H9 (cell line): ENCODE measurements around the gene ZAR1. TPM values are rescaled to one million over a fixed set of nuclear protein-coding genes. Genes with fewer than 3 reads are reported as not detected.

Source experiments
- DNase-seq: peaks from one replicate; pipeline ENCODE4 v3.0.0-alpha.2; 2017
- H2AFZ ChIP-seq: one replicate; pipeline ENCODE4 v1.6.1; 2013; ENCODE audit warnings: mild to moderate bottlenecking, low read length, control low read depth, moderate library complexity
- H2AK5ac ChIP-seq: 2 replicates; pipeline ENCODE4 v1.6.1; 2013; ENCODE audit warnings: low read length, control low read depth, mixed read lengths; ENCODE audit not compliant: insufficient read length
- H2BK120ac ChIP-seq: one replicate; pipeline ENCODE4 v1.6.1; 2013; ENCODE audit warnings: low read depth, mild to moderate bottlenecking, low read length, control low read depth, inconsistent platforms; ENCODE audit not compliant: poor library complexity, severe bottlenecking
- H2BK12ac ChIP-seq: 2 replicates; pipeline ENCODE4 v1.6.1; 2013; ENCODE audit warnings: low read length, control low read depth, mixed read lengths, low read depth; ENCODE audit not compliant: insufficient read length
- H2BK15ac ChIP-seq: 2 replicates; pipeline ENCODE4 v1.6.1; 2013; ENCODE audit warnings: low read depth, low read length, control low read depth
- H2BK20ac ChIP-seq: one replicate; pipeline ENCODE4 v1.6.1; 2013; ENCODE audit warnings: low read depth, mild to moderate bottlenecking, low read length, control low read depth, inconsistent platforms; ENCODE audit not compliant: poor library complexity, severe bottlenecking
- H2BK5ac ChIP-seq: 2 replicates; pipeline ENCODE4 v1.6.1; 2013; ENCODE audit warnings: low read length, control low read depth, mixed read lengths; ENCODE audit not compliant: insufficient read length
- H3K14ac ChIP-seq: 2 replicates; pipeline ENCODE4 v1.6.1; 2013; ENCODE audit warnings: low read length, control low read depth; ENCODE audit not compliant: insufficient read depth
- H3K18ac ChIP-seq: 2 replicates; pipeline ENCODE4 v1.6.1; 2013; ENCODE audit warnings: low read depth, mild to moderate bottlenecking, mixed read lengths, low read length, control low read depth; ENCODE audit not compliant: insufficient read length
- H3K23ac ChIP-seq: 2 replicates; pipeline ENCODE4 v1.6.1; 2013; ENCODE audit warnings: low read length, control low read depth, mixed read lengths, low read depth; ENCODE audit not compliant: insufficient read length
- H3K23me2 ChIP-seq: 2 replicates; pipeline ENCODE4 v1.6.1; 2013; ENCODE audit warnings: low read depth, mild to moderate bottlenecking, mixed read lengths, low read length, control low read depth; ENCODE audit not compliant: insufficient read length, poor library complexity, severe bottlenecking
- H3K27ac ChIP-seq: 2 replicates; pipeline ENCODE4 v1.5.1; 2013; ENCODE audit warnings: low read length, control low read depth, mixed read lengths, low read depth; ENCODE audit not compliant: insufficient read length
- H3K27me3 ChIP-seq: 2 replicates; pipeline ENCODE4 v1.6.1; 2013; ENCODE audit warnings: low read length, control low read depth, inconsistent platforms; ENCODE audit not compliant: insufficient read depth
- H3K4ac ChIP-seq: 2 replicates; pipeline ENCODE4 v1.6.1; 2013; ENCODE audit warnings: low read depth, mild to moderate bottlenecking, control low read depth, inconsistent platforms, low read length, moderate library complexity
- H3K4me1 ChIP-seq: 2 replicates; pipeline ENCODE4 v1.6.1; 2013; ENCODE audit warnings: low read length, control low read depth, inconsistent platforms; ENCODE audit not compliant: insufficient read depth
- H3K4me2 ChIP-seq: 2 replicates; pipeline ENCODE4 v1.6.1; 2013; ENCODE audit warnings: low read length, control low read depth, mixed read lengths; ENCODE audit not compliant: insufficient read length, insufficient read depth
- H3K56ac ChIP-seq: 2 replicates; pipeline ENCODE4 v1.6.1; 2013; ENCODE audit warnings: low read depth, mild to moderate bottlenecking, mixed read lengths, low read length, control low read depth; ENCODE audit not compliant: insufficient read length
- H3K79me1 ChIP-seq: 2 replicates; pipeline ENCODE4 v1.6.1; 2013; ENCODE audit warnings: low read depth, mild to moderate bottlenecking, moderate library complexity, low read length, control low read depth, inconsistent platforms; ENCODE audit not compliant: insufficient read depth, poor library complexity, severe bottlenecking
- H3K79me2 ChIP-seq: 2 replicates; pipeline ENCODE4 v1.6.1; 2013; ENCODE audit warnings: low read length, control low read depth, inconsistent platforms; ENCODE audit not compliant: insufficient read depth
- H3K9ac ChIP-seq: 2 replicates; pipeline ENCODE4 v1.6.1; 2013; ENCODE audit warnings: low read length, control low read depth, mixed read lengths; ENCODE audit not compliant: insufficient read length; ENCODE audit errors: extremely low read depth
- H3K9me3 ChIP-seq: one replicate; pipeline ENCODE4 v1.6.1; 2013; ENCODE audit warnings: low read depth, low read length, inconsistent platforms; ENCODE audit not compliant: control insufficient read depth
- H3T11ph ChIP-seq: one replicate; pipeline ENCODE4 v1.6.1; 2013; ENCODE audit warnings: mild to moderate bottlenecking, low read length, control low read depth, inconsistent platforms
- H4K20me1 ChIP-seq: one replicate; pipeline ENCODE4 v1.6.1; 2013; ENCODE audit not compliant: control insufficient read depth, insufficient read length, insufficient read depth
- H4K5ac ChIP-seq: 2 replicates; pipeline ENCODE4 v1.6.1; 2013; ENCODE audit warnings: low read depth, mild to moderate bottlenecking, mixed read lengths, low read length, control low read depth; ENCODE audit not compliant: insufficient read length
- H4K8ac ChIP-seq: replicated peaks from 2 replicates; pipeline ENCODE4 v1.6.1; 2013; ENCODE audit warnings: low read length, control low read depth, mixed read lengths, low read depth; ENCODE audit not compliant: insufficient read length
- H4K91ac ChIP-seq: 2 replicates; pipeline ENCODE4 v1.6.1; 2013; ENCODE audit warnings: low read depth, mild to moderate bottlenecking, moderate library complexity, mixed read lengths, low read length, control low read depth; ENCODE audit not compliant: insufficient read length
- H3K27ac Mint-ChIP-seq, 3 experiments: 2 replicates in 2 of 3; 3 replicates in 1 of 3; pipeline ENCODE4 v1.8.0; 2020 to 2021; ENCODE audit warnings: mixed read lengths in 3 of 3, mild to moderate bottlenecking in 1 of 3, moderate library complexity in 1 of 3
- H3K27me3 Mint-ChIP-seq: 2 replicates; pipeline ENCODE4 v1.8.0; 2021; ENCODE audit warnings: low read depth, mild to moderate bottlenecking, moderate library complexity, mixed read lengths
- H3K36me3 Mint-ChIP-seq, 3 experiments: 2 replicates in 2 of 3; 3 replicates in 1 of 3; pipeline ENCODE4 v1.8.0; 2020 to 2021; ENCODE audit warnings: low read depth in 3 of 3, mixed read lengths in 3 of 3; ENCODE audit not compliant: insufficient read depth in 1 of 3
- H3K4me1 Mint-ChIP-seq, 2 experiments: 2 replicates each; pipeline ENCODE4 v1.8.0; 2020; ENCODE audit warnings: mixed read lengths in 2 of 2
- H3K4me3 Mint-ChIP-seq, 2 experiments: 2 replicates in 1 of 2; 3 replicates in 1 of 2; pipeline ENCODE4 v1.8.0; 2020 to 2021; ENCODE audit warnings: mild to moderate bottlenecking in 2 of 2, mixed read lengths in 2 of 2, moderate library complexity in 1 of 2
- H3K9me3 Mint-ChIP-seq, 2 experiments: 2 replicates in 1 of 2; 3 replicates in 1 of 2; pipeline ENCODE4 v1.8.0; 2020; ENCODE audit warnings: mild to moderate bottlenecking in 2 of 2, mixed read lengths in 2 of 2, moderate library complexity in 1 of 2
- WGBS: extraction: QIAGEN DNeasy Blood & Tissue Kit; methylation state at CpG from one replicate; pipeline ENCODE4 v1.1.7; 2013; ENCODE audit warnings: missing lambda C conversion rate, low lambda C conversion rate, mixed read lengths; ENCODE audit not compliant: insufficient read length; ENCODE audit errors: extremely low coverage; 5-methylcytosine and 5-hydroxymethylcytosine counted together
- total RNA-seq: library from RNA; stranded (reverse); gene quantifications from 2 replicates; pipeline ENCODE4 v1.2.1, GENCODE V29; 2021
- TF ChIP-seq, protein P1 (sequence below): fragments of 200-600 bp; sonication (generic); conservative IDR thresholded peaks from 3 replicates; pipeline ENCODE4 v1.8.0; 2021; ENCODE audit warnings: antibody characterized with exemption, mild to moderate bottlenecking

Gene ZAR1
- total RNA-seq, 1 experiment from 2014 or later: 0.61 TPM

GRCh38 chr4:48472794-48473193 is 17.3 kb upstream of the ZAR1 start:
- no peak overlapping the region for H4K91ac ChIP-seq
- no peaks in the 10 kb centered on the region for H3K27me3 ChIP-seq
- H2BK20ac ChIP-seq: no peak overlapping the region
- no peak overlapping the region for H4K5ac ChIP-seq
- H2AK5ac ChIP-seq: no peak overlapping the region
- H3K79me1 ChIP-seq: no peaks in the 10 kb centered on the region
- H3T11ph ChIP-seq: no peak overlapping the region
- no peak overlapping the region for H3K9ac ChIP-seq
- no peaks in the 10 kb centered on the region for H3K23me2 ChIP-seq
- no CpG with 5 or more reads among the region's 1 CpG for WGBS
- H2AFZ ChIP-seq: no peak overlapping the region
- Mint-ChIP-seq H3K4me3 (no peak overlapping the region), H3K36me3 (no peaks in the 10 kb centered on the region), H3K4me1 (peaks cover 4 to 6% of the 10 kb centered on the region in 2 experiments), H3K9me3 (no peaks in the 10 kb centered on the region; a peak in 1 of 5 replicates), H3K27ac (no peak overlapping the region), H3K27me3 (peaks cover 2% of the 10 kb centered on the region; the same call in 1 of the 2 replicates)
- no peak overlapping the region for H3K14ac ChIP-seq
- no peak overlapping the region for H3K27ac ChIP-seq
- H4K8ac ChIP-seq: no peak overlapping the region
- H3K4me2 ChIP-seq: no peak overlapping the region
- H4K20me1 ChIP-seq: no peaks in the 10 kb centered on the region
- H3K18ac ChIP-seq: no peak overlapping the region
- no peak overlapping the region for H2BK15ac ChIP-seq
- H3K4me1 ChIP-seq: no peaks in the 10 kb centered on the region; the same call in 1 of the 2 replicates
- no peak for DNase-seq
- H2BK120ac ChIP-seq: no peak overlapping the region
- H3K23ac ChIP-seq: no peak overlapping the region
- no peak overlapping the region for H2BK12ac ChIP-seq
- H3K56ac ChIP-seq: no peak overlapping the region
- H2BK5ac ChIP-seq: no peak overlapping the region
- no peaks in the 10 kb centered on the region for H3K79me2 ChIP-seq
- H3K4ac ChIP-seq: no peak overlapping the region
- TF ChIP-seq, protein P1, sequence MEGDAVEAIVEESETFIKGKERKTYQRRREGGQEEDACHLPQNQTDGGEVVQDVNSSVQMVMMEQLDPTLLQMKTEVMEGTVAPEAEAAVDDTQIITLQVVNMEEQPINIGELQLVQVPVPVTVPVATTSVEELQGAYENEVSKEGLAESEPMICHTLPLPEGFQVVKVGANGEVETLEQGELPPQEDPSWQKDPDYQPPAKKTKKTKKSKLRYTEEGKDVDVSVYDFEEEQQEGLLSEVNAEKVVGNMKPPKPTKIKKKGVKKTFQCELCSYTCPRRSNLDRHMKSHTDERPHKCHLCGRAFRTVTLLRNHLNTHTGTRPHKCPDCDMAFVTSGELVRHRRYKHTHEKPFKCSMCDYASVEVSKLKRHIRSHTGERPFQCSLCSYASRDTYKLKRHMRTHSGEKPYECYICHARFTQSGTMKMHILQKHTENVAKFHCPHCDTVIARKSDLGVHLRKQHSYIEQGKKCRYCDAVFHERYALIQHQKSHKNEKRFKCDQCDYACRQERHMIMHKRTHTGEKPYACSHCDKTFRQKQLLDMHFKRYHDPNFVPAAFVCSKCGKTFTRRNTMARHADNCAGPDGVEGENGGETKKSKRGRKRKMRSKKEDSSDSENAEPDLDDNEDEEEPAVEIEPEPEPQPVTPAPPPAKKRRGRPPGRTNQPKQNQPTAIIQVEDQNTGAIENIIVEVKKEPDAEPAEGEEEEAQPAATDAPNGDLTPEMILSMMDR: no peak
- no peaks in the 10 kb centered on the region for H3K9me3 ChIP-seq
